HEK293T (cell line): Measurements from ENCODE around the gene CNTN5.

Experiments
- BHLHE40 ChIP-seq: fragments of 450-650 bp; IDR thresholded peaks from 2 replicates; pipeline ENCODE4 v1.6.1; 2016; ENCODE audit warnings: mild to moderate bottlenecking, moderate library complexity, borderline replicate concordance
- ELF4 ChIP-seq: fragments of 450-650 bp; IDR thresholded peaks from 2 replicates; pipeline ENCODE4 v1.6.1; 2017; ENCODE audit warnings: antibody characterized with exemption
- HDGF ChIP-seq: fragments of 450-650 bp; IDR thresholded peaks from 2 replicates; pipeline ENCODE4 v1.6.1; 2017; ENCODE audit warnings: antibody characterized with exemption, borderline replicate concordance
- L3MBTL2 ChIP-seq: fragments of 450-650 bp; conservative IDR thresholded peaks from 2 replicates; pipeline ENCODE4 v1.6.1; 2016; ENCODE audit warnings: mild to moderate bottlenecking
- SP1 ChIP-seq: fragments of 450-650 bp; IDR thresholded peaks from 2 replicates; pipeline ENCODE4 v1.6.1; 2017
- ZNF384 ChIP-seq: fragments of 450-650 bp; IDR thresholded peaks from 2 replicates; pipeline ENCODE4 v1.6.1; 2016

GRCh38 chr11:99197477-99197876 lies 176.7 kb downstream of the CNTN5 start:
- no peak for TF ChIP-seq ZNF384
- no peak for TF ChIP-seq L3MBTL2
- no peak for TF ChIP-seq BHLHE40
- no peak for TF ChIP-seq ELF4
- TF ChIP-seq HDGF: no peak
- no peak for TF ChIP-seq SP1
